CD1c-positive myeloid dendritic cell (primary cell): ENCODE data around the gene PDE4D.
"Not testable (repeated sequence)": the region's sequence is repeated elsewhere in the genome, so short reads cannot be mapped to it uniquely, and the experiment has no call there.

Experiments
- DNase-seq: peaks from one replicate; pipeline ENCODE4 v3.0.0-alpha.2; 2016; ENCODE audit errors: extremely low spot score

Gene PDE4D

DNA sequence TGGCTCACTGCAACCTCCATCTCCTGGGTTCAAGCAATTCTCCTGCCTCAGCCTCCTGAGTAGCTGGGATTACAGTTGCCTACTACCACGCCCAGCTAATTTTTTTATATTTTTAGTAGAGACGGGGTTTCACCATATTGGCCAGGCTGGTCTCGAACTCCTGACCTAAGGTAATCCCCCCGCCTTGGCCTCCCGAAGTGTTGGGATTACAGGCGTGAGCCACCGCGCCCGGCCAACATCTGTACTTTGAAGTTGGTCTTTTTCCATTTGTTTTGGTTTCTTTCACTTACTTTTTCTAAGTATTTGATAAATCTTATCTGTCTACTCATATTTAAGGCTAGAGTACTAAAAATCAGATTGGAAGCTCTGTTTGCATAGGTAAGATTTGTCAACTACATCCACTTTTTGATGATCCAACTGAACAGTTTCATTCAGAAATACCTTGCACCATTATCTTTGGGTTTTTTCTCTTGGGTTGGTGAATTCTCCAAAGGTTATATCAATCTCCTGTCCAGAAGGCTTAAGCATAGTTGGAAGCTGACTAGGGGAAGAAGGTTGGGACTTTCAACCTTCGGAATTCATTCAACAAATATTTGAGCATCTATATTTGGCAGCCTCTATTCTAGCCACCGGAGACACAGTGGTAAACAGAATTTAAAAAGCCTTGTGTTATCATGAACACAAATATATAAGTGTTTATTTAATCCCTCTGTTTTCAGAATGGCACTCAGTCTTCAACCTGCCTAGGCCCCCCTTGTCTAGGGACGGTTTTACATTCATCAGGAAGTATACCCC is 821.6 kb downstream of the PDE4D start:
- no peak for DNase-seq

DNA sequence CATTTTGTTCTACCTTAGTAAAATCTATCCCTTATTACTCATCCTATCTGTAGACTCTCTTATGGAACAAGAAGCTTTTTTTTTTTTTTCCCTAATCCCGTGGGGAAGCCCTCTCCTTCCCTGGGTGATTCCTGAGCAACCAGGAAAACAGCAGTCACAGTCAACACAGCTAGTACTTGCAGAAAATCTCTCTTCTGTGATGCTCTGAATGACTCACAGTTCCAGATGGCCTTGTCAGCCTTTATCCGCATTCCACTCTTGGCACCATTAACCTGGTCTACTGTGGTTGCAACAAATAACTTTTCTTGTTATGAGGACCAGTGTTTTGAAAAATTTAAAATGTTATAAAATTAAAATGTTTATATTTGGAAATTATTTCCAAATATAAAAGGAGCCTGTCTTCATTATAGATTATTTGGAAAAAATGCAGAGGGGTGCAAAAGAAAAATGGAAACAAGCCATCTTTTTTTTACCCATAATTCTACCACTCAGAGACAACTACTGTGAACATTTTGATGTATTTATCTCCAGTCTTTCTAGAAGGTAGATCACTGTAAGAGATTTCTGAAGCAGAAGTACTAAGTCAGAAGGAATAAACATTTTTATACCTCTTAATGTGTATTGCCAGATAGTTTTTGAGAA is 824.0 kb downstream of the PDE4D start:
- no peak for DNase-seq

DNA sequence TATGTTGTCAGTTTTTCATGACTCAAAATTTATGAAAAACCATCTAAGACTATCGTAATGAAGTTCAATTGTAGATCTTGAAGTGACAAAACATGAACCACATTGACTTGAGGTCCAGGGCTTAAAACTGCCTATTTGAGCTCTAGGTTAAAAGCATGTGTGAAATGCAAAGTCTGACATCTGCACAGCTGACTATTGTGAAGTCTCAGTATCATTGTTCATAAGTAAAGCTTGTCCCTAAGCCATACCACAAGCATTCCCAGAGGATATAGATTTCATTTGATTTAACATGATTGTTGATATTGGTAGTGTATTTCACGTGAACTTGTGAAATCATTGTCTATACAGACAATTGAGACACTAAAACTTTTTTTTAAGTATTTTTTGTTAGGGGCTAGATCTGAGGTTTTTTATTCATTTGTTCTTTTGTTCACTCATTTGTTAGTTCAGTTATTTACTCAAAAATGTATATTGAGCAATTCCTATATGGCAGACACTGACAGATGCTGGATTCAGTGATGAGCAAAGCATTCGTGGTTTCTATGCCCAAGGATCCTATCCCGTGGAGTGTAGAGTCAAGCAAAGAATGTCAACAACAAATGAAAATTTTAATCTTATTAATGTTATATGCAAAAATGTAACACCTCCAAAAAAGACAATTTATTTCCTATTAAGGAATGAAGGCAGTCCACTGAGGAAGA is 825.4 kb downstream of the PDE4D start:
- DNase-seq: no peak

DNA sequence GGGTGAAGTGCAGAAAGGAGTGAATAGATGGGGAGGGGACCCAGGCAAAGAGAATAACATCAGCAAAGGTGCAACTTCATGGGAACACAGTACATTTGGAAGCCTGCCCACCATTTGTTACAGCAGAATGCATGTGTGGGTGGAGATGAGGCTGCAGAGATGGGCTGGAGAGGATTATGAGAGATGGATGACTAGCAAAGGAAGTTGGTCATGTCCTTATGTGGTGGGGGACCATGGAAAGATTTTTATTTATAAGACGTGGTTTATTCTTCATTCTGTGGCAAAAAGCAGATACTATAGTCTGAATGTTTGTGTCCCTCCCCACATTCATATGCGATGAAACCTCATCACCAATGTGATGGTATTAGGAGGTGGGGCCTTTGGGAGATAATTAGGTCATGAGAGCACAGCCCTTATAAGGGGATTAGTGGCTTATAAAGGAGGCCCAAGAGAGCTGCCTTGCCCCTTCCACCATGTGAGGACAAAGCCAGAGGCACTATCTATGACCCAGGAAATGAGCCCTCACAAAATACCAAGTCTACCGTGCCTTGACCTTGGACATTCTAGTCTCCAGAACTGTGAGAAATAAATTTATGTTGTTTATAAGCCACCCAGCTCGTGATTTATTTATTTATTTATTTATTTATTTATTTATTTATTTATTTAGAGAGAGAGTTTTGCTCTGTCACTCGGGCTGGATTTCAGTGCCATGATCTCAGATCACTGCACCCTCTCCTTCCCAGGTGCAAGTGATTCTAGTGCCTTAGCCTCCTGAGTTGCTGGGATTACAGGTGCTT is 827.0 kb downstream of the PDE4D start:
- no peak for DNase-seq

DNA sequence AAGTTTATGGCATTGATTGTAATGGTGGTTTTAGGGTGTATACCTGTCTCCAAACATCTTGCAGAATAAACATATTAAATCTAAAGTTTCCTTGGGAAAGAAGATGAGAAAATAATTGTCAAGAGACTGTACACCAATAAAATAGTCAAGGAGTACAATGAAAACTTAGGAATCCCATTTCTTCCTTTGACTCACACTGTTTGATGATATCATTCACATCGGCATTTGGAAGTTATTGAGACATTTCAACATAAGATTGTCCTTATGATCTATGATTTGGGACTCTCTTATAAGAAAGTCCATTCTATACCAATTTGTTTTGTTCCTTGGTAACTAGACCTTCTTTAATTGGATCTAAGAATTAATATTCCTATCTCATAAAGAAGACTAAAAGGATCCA is 828.0 kb downstream of the PDE4D start:
- no peak for DNase-seq

DNA sequence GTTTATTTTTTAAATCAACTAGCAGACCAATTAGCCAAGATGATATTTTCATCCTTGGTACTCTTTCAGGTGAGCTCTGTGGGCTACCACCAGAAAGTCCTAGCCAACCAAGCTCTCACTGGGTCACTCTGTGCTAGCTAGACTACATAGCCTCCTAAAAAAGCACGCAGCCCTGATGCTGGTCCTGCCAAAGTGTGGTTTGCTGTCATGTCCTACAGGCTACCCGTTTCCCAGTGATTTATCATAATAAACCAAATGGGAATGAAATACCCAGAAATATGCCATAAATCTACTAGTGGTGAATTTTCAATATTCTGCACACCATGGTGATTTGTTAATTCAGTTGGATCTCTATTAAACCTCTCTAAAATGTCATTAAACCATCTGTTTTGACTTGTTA is 829.2 kb downstream of the PDE4D start:
- no peak for DNase-seq

DNA sequence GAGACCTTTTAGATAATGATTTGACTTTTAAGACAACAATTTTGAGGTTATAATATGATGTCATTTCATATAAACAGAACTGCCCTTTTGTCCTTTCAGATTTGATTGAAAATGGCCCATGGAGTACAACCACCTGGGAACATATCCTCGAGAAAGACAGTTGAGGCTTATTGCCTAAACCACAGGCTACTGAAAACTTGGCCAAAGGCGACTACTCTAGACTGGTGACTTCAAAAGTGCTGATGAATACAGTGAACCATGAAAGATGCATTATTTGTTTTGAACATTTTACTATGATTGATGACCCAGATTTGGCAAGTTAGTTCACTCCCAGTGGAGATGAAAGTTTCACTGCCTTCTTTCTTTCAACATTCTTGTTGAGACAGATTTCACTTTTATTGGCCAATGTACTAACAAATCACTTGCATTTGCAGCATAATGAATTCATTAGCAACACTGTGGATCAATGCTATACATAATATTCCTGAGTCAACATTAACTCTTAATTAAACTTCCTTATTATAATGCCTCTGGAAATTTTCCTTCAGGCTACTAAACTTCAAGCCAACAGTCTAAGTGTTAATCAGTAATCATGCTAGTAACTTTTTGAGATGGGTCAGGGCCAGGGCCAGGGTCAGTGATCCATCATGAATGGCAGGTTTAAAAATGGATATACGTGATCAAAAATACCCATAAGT is 830.4 kb downstream of the PDE4D start:
- no peak for DNase-seq

DNA sequence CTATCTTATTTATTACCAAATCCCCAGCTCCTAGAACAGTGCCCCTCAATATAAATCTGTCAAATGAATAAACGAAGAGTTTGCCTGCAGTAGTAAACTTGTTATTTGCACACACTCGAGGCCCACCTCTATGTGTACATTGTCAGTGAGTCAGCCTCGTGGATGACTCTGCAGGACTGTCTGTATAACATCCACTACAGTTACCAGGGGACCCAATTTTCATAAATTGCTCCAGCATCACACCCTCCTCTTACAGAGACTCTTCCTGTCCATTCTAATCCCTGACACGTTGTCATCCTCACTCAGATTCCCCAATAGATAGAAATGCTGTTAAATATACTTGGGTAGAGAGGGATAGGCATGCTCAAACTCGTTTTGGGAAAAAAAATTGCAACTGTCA is 832.1 kb downstream of the PDE4D start:
- DNase-seq: no peak

DNA sequence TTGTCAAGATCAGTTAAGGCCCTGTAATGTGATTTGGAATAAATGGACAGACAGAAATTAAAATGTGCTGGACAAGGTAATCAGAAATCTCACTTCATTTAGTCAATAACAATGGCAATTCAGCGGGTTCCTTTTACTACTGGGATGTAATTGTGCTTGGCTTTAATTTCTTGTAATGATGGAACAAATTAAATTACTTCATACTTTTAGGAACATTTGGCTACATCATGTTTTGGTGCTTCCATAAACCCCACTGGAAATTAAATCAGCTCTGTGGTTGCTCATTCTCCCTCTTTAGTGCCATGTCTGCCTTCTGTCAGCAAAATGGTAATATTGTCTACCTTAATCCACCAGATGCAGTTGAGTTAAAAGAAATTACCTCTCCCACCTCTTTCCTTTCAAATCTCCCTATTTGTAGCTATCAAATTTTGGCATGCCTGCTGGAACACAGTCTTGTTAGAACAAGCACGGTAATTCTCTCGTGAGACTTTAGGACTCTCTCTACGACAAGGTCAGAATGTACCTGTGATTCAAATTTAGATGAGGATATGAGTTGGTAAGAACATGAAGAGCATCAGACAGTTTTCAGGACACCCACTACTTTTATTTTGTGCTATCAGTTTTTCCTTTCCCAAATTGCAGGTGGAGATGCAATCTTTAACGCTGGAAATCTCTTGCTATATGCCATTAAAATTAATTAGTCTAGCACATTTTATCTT is 834.4 kb downstream of the PDE4D start:
- no peak for DNase-seq

DNA sequence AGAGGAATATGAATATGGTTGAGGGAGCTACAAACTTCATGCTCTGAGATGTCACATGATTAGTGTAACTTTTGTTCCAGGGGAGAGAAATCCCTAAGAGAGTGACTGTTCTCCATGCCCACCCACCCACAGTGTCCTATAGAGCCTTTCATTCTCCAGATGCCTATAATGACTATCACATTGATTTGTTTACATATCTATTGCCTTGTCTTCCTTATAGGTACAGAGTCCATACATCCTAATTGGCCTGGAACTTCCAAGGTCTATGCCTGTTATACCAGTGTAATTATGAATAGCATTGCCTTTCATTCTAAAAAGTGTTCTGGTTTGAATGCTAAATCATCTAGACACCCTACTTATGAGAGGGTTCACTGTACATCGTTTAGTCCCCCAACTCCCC is 835.3 kb downstream of the PDE4D start:
- DNase-seq: no peak

DNA sequence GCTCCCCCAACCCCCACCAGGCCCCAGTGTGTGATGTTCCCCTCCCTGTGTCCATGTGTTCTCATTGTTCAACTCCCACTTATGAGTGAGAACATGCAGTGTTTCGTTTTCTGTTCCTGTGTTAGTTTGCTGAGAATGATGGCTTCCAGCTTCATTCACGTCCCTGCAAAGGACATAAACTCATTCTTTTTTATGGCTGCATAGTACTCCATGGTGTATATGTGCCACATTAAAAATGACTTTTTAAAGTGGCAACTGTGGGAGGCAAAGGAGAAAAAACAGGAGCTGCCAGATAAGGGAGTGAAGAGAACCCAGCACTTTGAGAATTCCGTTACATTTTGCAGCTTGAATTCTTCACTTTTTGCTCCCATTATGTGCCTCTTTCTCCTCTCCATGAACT is 836.9 kb downstream of the PDE4D start:
- not testable (repeated sequence) for DNase-seq

DNA sequence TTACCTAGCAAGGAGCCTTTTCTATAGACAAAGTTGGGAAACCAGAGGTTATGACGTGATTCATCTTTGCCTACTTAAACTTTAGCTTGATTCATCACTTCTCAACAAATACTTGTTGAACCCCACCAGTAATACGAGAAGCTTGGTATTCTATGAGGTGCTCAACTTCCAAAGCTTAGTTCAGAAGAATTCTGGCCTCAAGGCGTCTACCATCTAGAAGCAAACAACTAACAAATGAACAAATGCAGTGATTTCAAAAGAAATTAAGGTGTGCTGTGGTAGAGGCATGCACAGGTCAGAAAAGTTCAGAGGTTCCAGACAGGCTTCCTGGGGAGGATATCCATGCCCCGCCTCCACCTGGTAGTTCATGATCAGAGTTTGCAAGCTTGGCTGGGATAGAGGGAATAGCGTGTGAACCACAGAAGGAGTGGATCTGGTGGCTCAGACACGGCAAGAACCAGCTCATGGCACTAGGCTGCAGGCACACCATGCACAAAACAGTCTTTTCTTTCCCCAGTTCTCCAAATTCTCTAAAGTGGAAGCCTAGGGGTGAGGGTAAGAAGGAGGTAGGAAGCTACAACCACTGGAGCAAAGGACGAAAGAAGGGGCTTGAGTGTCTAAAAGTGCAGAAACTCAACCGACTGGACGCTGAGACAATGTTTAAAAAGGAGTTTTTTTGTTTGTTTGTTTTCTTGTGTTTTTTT is 837.6 kb downstream of the PDE4D start:
- DNase-seq: no peak

DNA sequence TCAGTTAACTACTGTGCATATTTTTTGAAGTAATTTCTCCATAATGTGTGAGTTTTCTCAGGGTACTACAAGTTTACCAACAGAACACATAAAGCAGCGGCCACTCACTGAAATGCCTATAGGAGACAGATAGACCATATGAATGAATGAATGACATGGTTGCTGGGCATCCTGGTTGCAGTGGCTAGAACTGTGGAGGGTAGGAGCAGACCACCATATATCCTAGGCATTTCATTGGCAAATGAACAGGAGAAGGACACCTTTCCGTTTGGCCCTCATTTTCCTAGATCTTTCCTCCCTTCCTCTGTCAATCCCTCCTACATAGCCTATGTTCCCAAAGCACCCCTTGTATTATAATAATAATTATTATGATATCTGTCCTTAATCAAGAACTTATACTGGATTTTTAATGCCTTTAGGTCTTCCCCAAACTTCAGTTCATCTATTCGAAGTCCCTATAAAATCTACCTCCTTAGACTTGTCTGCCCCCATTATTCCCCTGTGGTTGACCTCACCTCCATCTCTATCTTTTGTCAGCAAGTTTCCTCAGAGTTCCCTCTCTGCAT is 838.5 kb downstream of the PDE4D start:
- no peak for DNase-seq

DNA sequence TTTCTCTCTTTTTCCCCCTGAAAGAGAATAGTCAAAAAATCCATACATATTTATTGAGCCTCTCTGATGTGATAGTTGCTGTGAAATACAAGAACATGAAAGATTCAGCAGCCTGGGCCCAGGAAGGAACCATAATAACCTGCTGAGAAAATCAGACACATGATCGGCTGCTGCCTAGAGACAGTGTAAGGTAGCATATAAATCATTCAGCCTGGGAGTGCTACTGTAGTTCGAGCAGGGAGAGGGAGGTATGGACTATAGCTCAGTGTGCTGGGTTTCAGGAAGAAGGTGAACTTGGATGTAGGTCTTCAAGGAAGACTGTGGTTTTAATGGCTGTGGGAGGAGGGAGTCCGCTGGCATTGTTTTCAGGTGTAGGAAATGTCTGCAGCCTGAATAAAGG is 841.6 kb downstream of the PDE4D start:
- DNase-seq: no peak

DNA sequence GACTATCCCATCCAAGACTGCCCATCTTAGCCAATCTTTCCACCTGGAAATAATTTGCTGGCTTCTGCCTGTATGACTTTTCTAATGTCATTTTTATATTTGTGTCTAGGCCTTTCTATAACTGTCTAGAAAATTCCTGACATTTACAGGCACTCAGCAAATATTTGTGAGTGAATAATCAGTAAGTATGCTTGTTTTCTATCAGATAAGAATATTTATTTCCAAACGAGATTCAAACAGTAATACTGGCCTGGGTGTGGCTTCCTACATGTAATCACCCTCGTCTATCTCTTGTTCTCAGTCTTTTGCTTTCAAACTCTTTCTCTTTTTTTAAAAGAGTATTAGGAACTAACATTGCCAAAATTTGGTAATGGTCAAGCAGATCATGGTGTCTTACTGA is 844.4 kb downstream of the PDE4D start:
- DNase-seq: no peak

DNA sequence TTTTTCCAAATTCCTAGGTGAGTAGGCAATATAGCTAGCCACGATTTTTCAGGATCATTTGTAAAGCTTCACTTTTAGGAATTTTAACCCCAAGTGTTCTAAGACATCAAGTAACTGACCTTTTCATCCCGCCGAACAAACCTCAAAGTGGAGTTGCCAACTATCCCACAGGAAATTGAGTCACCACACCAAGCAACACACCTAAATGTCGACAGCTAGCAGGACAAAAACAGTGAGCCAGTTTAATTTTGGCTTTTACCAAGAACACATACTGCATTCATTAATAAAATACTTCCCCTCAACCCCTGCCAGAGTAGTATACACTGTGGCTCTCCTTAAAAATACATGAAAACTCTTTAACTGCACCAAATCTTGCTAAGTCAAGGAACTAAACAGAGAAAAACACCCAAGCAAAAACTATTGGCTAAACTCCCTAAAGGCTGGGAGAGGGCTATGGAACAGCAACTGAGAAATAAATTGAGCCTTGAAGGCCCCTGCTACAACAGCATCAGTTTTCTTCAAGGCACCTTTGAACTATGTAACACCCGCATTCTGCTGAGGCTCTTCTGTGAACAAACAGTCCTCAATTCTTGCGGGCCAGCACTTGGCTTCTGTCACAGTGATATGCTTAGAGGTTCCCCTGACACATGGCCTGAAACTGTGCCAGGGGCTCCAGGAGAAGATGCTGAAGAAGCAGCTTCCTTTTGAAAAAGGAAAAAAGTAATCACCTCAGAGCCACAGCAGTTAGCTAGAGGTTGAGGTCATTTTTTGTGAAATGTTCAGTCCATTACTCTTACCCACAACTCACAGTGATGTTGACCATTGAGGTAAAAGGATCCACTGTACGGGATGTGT is 851.1 kb downstream of the PDE4D start:
- no peak for DNase-seq

DNA sequence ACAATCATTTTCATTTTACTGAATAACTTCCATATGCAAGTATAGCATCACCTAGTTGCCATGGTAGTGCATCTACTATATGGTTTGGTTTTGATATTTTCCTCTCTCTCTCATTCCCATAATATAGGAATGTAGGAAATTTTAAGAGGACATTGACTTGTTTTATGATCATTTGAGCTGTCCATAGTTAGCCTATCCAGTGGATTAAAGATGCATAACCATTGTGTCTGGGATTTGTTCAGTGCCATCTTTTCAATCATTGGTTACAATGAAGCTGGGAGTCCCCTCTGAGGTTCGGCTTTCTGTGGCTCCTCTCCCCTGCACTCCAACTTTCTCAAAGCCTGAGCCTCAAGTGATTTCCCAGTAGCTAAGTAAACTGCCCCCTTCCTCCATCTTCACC is 852.2 kb downstream of the PDE4D start:
- no peak for DNase-seq

DNA sequence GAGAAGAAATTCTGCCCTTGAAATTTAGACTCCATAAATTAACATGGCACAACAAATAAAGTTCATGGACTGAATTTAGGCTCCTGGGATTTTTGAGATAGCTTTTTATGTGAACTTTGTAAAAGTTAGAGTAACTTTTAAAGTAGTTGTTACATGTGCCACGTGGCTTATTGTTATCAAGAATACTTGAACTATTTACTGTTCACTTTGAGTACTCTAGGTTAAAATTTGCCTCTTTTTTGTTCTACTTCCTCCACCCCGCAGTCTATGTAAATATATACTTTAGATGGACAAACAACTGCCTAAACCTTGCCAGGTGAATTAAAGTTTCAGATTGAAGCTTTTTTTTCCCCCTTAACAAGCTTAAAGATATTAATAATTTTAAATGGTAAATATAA is 852.7 kb downstream of the PDE4D start:
- no peak for DNase-seq
